ENCODE results near the gene SGTA. TPM values are rescaled to one million over a fixed set of nuclear protein-coding genes. Genes with fewer than 3 reads are reported as not detected.

The SGTA gene
- total and polyA plus RNA-seq, 2 of the 4 experiments (the other 2 are of a cell fraction) = 17.4 to 72.9 TPM

GRCh38 chr19:2793577-2793976 is 10.5 kb upstream of the SGTA start:
- no peak overlapping the region for H3K56ac ChIP-seq (ENCODE audit: extremely low read depth, insufficient read depth, low read length)
- in situ Hi-C loops (cut with MboI; ENCODE audit: low sequenced_read_pairs) (no loop called here), dilution Hi-C loops (cut with HindIII; ENCODE audit: low sequenced_read_pairs, unreplicated experiment) (no loop called here), intact Hi-C loops (cut with micrococcal nuclease) (no loop called here)
- no peak overlapping the region for H4K5ac ChIP-seq (ENCODE audit: low read depth, low read length)
- no peaks in the 10 kb centered on the region for H3K9me3 ChIP-seq (ENCODE audit: control insufficient read depth, insufficient read depth, low read length)
- H3K4me2 ChIP-seq (ENCODE audit: low read depth, low read length) = no peak overlapping the region
- H4K20me1 ChIP-seq (ENCODE audit: insufficient read depth, low read length) = no peaks in the 10 kb centered on the region; the same call in none of the 2 replicates
- no TSS peak for BruUV-seq (replicated peaks)
- peaks cover 3 to 44% of the 10 kb centered on the region in 2 experiments; a peak in 3 of 4 replicates for H3K79me1 ChIP-seq (ENCODE audit: low read depth in 1 of 2, low read length in 2 of 2)
- no peak overlapping the region for H2BK15ac ChIP-seq (ENCODE audit: low read depth, low read length)
- TF ChIP-seq RCOR1 (IDR thresholded peaks at IDR 0.05; ENCODE audit: insufficient replicate concordance, low read length) = no peak
- no peak for TF ChIP-seq MXI1 (IDR thresholded peaks at IDR 0.05; ENCODE audit: borderline replicate concordance, low read depth, low read length)
- no peak for TF ChIP-seq CHD1 (IDR thresholded peaks at IDR 0.05; ENCODE audit: low read depth, low read length)
- no peak for TF ChIP-seq FOS (IDR thresholded peaks at IDR 0.05; ENCODE audit: low read depth, low read length)
- TF ChIP-seq RAD21 (IDR thresholded peaks at IDR 0.05; ENCODE audit: low read length) = no peak
- TF ChIP-seq NFE2L2 (IDR thresholded peaks at IDR 0.05; ENCODE audit: low read depth, low read length) = no peak
- TF ChIP-seq, protein P1, sequence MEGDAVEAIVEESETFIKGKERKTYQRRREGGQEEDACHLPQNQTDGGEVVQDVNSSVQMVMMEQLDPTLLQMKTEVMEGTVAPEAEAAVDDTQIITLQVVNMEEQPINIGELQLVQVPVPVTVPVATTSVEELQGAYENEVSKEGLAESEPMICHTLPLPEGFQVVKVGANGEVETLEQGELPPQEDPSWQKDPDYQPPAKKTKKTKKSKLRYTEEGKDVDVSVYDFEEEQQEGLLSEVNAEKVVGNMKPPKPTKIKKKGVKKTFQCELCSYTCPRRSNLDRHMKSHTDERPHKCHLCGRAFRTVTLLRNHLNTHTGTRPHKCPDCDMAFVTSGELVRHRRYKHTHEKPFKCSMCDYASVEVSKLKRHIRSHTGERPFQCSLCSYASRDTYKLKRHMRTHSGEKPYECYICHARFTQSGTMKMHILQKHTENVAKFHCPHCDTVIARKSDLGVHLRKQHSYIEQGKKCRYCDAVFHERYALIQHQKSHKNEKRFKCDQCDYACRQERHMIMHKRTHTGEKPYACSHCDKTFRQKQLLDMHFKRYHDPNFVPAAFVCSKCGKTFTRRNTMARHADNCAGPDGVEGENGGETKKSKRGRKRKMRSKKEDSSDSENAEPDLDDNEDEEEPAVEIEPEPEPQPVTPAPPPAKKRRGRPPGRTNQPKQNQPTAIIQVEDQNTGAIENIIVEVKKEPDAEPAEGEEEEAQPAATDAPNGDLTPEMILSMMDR (conservative IDR thresholded peaks at IDR 0.05; ENCODE audit: low read depth, low read length) = no peak
- TF ChIP-seq POLR2A (IDR thresholded peaks at IDR 0.05; ENCODE audit: low read depth, low read length) = no peak
- no peak for TF ChIP-seq BHLHE40 (IDR thresholded peaks at IDR 0.05; ENCODE audit: low read depth, low read length)
- no peak for TF ChIP-seq MAZ (IDR thresholded peaks at IDR 0.05; ENCODE audit: borderline replicate concordance, low read depth, low read length)
- no peak for TF ChIP-seq SMC3 (IDR thresholded peaks at IDR 0.05; ENCODE audit: low read depth, low read length)
- TF ChIP-seq, protein P2, sequence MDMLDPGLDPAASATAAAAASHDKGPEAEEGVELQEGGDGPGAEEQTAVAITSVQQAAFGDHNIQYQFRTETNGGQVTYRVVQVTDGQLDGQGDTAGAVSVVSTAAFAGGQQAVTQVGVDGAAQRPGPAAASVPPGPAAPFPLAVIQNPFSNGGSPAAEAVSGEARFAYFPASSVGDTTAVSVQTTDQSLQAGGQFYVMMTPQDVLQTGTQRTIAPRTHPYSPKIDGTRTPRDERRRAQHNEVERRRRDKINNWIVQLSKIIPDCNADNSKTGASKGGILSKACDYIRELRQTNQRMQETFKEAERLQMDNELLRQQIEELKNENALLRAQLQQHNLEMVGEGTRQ (IDR thresholded peaks at IDR 0.05; ENCODE audit: low read depth, low read length) = no peak
- TF ChIP-seq MAFK (IDR thresholded peaks at IDR 0.05; ENCODE audit: low read depth, low read length) = no peak
- TF ChIP-seq, protein P3, sequence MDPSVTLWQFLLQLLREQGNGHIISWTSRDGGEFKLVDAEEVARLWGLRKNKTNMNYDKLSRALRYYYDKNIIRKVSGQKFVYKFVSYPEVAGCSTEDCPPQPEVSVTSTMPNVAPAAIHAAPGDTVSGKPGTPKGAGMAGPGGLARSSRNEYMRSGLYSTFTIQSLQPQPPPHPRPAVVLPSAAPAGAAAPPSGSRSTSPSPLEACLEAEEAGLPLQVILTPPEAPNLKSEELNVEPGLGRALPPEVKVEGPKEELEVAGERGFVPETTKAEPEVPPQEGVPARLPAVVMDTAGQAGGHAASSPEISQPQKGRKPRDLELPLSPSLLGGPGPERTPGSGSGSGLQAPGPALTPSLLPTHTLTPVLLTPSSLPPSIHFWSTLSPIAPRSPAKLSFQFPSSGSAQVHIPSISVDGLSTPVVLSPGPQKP (IDR thresholded peaks at IDR 0.05; ENCODE audit: borderline replicate concordance, low read depth, low read length) = no peak
- no peak for TF ChIP-seq CEBPB (IDR thresholded peaks at IDR 0.05; ENCODE audit: low read depth, low read length)
- TF ChIP-seq RFX5 (IDR thresholded peaks at IDR 0.05; ENCODE audit: low read depth, low read length) = no peak
- no peak overlapping the region for H3K4me3 ChIP-seq (ENCODE audit: insufficient read depth, low read depth, low read length)
- H3K27me3 ChIP-seq (ENCODE audit: control insufficient read depth, insufficient read depth, low read length) = no peaks in the 10 kb centered on the region
- no peak overlapping the region for H2BK120ac ChIP-seq (ENCODE audit: low read depth, low read length)
- H3K4ac ChIP-seq (ENCODE audit: low read depth, low read length) = no peak overlapping the region
- H4K91ac ChIP-seq (ENCODE audit: insufficient read depth, low read depth, low read length) = no peak overlapping the region
- no peaks in the 10 kb centered on the region; the same call in 1 of the 2 replicates for H3K9me1 ChIP-seq (ENCODE audit: insufficient read depth, low read length)
- H3K23ac ChIP-seq (ENCODE audit: low read depth, low read length) = no peak overlapping the region
- no peak overlapping the region for H3K9ac ChIP-seq (ENCODE audit: low read depth, low read length)
- peaks cover 45% of the 10 kb centered on the region for H3K36me3 ChIP-seq (ENCODE audit: control insufficient read depth, insufficient read depth, low read length)
- no peak overlapping the region for H2AFZ ChIP-seq (replicated peaks; ENCODE audit: low read length, poor library complexity)
- no peak overlapping the region for H4K8ac ChIP-seq (ENCODE audit: low read depth in 2 of 2, low read length in 2 of 2)
- H2BK20ac ChIP-seq (ENCODE audit: low read depth, low read length) = no peak overlapping the region
- no peak overlapping the region for H2BK5ac ChIP-seq (ENCODE audit: low read depth, low read length, poor library complexity, severe bottlenecking)
- ChIA-PET CTCF (no interaction called here), POLR2A (ENCODE audit: unreplicated experiment) (no interaction called here)
- no peak for ATAC-seq (ENCODE audit: low read depth)
- no peak overlapping the region for H2AK5ac ChIP-seq (ENCODE audit: low read depth, low read length)
- DNase-seq = no peak
- no peak overlapping the region for H2AK9ac ChIP-seq (replicated peaks; ENCODE audit: low read depth, low read length, poor library complexity)
- 100% methylated on average over 1 of the region's 12 CpGs; no CpG with 5 or more reads in 1 of the 2 experiments for WGBS, 2 experiments (ENCODE audit: extremely low coverage in 2 of 2, insufficient read length in 1 of 2)
- no peak overlapping the region for H3K27ac ChIP-seq (ENCODE audit: insufficient read depth, low read length)
- H3K18ac ChIP-seq (ENCODE audit: low read depth, low read length) = no peak overlapping the region
- H3K4me1 ChIP-seq (ENCODE audit: control insufficient read depth, insufficient read depth, low read length) = no peaks in the 10 kb centered on the region
- no peak overlapping the region for H3K14ac ChIP-seq (replicated peaks; ENCODE audit: low read depth, low read length)

Measured in IMR-90 (cell line).